Measurements from ENCODE around the gene RPS10. TPM values are rescaled to one million over a fixed set of nuclear protein-coding genes. Genes with fewer than 3 reads are reported as not detected.

The RPS10 gene
- total and polyA plus RNA-seq, 2 of the 8 experiments (the other 6 are each of a cell fraction or from before 2014, with no cell fraction given) = 2,408 to 11,142 TPM

DNA sequence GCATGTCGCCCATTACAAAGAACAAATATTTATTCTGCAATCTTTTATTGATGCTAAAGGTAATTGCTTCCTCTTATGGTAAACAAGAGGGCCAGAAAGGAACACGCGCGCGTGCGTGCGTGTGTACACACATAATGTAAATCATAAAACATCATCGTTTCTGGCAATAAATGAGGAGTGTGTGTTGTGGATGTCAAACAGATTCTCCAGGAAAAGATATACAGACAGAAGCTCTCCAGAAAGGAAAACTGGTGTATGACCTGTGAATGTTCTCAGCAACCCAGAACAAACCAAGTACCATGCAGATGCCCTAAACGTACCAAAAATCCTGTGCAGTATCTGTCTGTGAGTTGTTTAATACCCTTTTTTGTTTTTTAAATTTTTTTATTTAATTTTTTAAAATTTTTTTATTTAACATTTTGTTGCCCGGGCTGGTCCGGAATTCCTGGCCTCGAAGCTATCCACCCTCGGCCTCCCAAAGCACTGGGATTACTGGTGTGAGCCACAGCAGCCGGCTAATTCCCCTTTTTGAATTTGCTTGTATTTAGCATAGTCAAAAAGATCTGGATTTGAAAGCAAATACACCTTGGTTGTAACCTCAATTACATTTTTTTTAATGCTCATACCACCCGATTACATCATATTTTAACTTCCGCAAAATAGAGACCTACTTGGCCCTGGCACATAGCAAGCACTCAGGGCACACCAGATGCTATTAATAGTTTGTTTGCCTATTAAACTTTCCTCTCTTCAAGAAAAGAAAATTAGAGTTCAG, 32.5 kb downstream of the RPS10 start (continued):
- TF ChIP-seq, protein P1, sequence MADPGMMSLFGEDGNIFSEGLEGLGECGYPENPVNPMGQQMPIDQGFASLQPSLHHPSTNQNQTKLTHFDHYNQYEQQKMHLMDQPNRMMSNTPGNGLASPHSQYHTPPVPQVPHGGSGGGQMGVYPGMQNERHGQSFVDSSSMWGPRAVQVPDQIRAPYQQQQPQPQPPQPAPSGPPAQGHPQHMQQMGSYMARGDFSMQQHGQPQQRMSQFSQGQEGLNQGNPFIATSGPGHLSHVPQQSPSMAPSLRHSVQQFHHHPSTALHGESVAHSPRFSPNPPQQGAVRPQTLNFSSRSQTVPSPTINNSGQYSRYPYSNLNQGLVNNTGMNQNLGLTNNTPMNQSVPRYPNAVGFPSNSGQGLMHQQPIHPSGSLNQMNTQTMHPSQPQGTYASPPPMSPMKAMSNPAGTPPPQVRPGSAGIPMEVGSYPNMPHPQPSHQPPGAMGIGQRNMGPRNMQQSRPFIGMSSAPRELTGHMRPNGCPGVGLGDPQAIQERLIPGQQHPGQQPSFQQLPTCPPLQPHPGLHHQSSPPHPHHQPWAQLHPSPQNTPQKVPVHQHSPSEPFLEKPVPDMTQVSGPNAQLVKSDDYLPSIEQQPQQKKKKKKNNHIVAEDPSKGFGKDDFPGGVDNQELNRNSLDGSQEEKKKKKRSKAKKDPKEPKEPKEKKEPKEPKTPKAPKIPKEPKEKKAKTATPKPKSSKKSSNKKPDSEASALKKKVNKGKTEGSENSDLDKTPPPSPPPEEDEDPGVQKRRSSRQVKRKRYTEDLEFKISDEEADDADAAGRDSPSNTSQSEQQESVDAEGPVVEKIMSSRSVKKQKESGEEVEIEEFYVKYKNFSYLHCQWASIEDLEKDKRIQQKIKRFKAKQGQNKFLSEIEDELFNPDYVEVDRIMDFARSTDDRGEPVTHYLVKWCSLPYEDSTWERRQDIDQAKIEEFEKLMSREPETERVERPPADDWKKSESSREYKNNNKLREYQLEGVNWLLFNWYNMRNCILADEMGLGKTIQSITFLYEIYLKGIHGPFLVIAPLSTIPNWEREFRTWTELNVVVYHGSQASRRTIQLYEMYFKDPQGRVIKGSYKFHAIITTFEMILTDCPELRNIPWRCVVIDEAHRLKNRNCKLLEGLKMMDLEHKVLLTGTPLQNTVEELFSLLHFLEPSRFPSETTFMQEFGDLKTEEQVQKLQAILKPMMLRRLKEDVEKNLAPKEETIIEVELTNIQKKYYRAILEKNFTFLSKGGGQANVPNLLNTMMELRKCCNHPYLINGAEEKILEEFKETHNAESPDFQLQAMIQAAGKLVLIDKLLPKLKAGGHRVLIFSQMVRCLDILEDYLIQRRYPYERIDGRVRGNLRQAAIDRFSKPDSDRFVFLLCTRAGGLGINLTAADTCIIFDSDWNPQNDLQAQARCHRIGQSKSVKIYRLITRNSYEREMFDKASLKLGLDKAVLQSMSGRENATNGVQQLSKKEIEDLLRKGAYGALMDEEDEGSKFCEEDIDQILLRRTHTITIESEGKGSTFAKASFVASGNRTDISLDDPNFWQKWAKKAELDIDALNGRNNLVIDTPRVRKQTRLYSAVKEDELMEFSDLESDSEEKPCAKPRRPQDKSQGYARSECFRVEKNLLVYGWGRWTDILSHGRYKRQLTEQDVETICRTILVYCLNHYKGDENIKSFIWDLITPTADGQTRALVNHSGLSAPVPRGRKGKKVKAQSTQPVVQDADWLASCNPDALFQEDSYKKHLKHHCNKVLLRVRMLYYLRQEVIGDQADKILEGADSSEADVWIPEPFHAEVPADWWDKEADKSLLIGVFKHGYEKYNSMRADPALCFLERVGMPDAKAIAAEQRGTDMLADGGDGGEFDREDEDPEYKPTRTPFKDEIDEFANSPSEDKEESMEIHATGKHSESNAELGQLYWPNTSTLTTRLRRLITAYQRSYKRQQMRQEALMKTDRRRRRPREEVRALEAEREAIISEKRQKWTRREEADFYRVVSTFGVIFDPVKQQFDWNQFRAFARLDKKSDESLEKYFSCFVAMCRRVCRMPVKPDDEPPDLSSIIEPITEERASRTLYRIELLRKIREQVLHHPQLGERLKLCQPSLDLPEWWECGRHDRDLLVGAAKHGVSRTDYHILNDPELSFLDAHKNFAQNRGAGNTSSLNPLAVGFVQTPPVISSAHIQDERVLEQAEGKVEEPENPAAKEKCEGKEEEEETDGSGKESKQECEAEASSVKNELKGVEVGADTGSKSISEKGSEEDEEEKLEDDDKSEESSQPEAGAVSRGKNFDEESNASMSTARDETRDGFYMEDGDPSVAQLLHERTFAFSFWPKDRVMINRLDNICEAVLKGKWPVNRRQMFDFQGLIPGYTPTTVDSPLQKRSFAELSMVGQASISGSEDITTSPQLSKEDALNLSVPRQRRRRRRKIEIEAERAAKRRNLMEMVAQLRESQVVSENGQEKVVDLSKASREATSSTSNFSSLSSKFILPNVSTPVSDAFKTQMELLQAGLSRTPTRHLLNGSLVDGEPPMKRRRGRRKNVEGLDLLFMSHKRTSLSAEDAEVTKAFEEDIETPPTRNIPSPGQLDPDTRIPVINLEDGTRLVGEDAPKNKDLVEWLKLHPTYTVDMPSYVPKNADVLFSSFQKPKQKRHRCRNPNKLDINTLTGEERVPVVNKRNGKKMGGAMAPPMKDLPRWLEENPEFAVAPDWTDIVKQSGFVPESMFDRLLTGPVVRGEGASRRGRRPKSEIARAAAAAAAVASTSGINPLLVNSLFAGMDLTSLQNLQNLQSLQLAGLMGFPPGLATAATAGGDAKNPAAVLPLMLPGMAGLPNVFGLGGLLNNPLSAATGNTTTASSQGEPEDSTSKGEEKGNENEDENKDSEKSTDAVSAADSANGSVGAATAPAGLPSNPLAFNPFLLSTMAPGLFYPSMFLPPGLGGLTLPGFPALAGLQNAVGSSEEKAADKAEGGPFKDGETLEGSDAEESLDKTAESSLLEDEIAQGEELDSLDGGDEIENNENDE (IDR thresholded peaks at IDR 0.05; ENCODE audit: insufficient replicate concordance, low read length) = no peak
- TF ChIP-seq TEAD4 (IDR thresholded peaks at IDR 0.05; ENCODE audit: low read depth, low read length) = no peak
- no peak for TF ChIP-seq SRF (IDR thresholded peaks at IDR 0.05; ENCODE audit: low read depth, low read length)
- TF ChIP-seq POLR2AphosphoS5 (IDR thresholded peaks at IDR 0.05; ENCODE audit: low read depth, low read length) = no peak
- TF ChIP-seq ATF2 (IDR thresholded peaks at IDR 0.05; ENCODE audit: low read length) = no peak
- no peak for TF ChIP-seq TAF7 (optimal IDR thresholded peaks at IDR 0.05; ENCODE audit: borderline replicate concordance, low read depth, low read length)
- TF ChIP-seq HDAC2 (IDR thresholded peaks at IDR 0.05; ENCODE audit: borderline replicate concordance in 1 of 2, low read depth in 2 of 2, low read length in 2 of 2) = no peak
- TF ChIP-seq JUN (IDR thresholded peaks at IDR 0.05; ENCODE audit: low read depth, low read length) = no peak
